ENCODE results near the gene COL4A2.
"Not testable (repeated sequence)": the region's sequence is repeated elsewhere in the genome, so short reads cannot be mapped to it uniquely, and the experiment has no call there.

COL4A2 gene

GRCh38 chr13:110445722-110446574 lies 138.9 kb downstream of the COL4A2 start:
- no peak for DNase-seq

- no peak for DNase-seq
Measured at GRCh38 chr13:110446575-110446890, 139.4 kb downstream of the COL4A2 start.

- no peak for DNase-seq
Measured at GRCh38 chr13:110447058-110447511, 140.0 kb downstream of the COL4A2 start.

- DNase-seq: no peak
Measured at GRCh38 chr13:110447801-110448200, 140.7 kb downstream of the COL4A2 start.

- DNase-seq: no peak
Measured at GRCh38 chr13:110448230-110448629, 141.1 kb downstream of the COL4A2 start.

GRCh38 chr13:110448677-110449076 lies 141.6 kb downstream of the COL4A2 start:
- no peak for DNase-seq

- no peak for DNase-seq
Measured at GRCh38 chr13:110449219-110450015, 142.3 kb downstream of the COL4A2 start.

GRCh38 chr13:110450016-110450900 lies 143.2 kb downstream of the COL4A2 start:
- no peak for DNase-seq

- no peak for DNase-seq
Measured at GRCh38 chr13:110450941-110451730, 144.1 kb downstream of the COL4A2 start.

- DNase-seq: not testable (repeated sequence)
Measured at GRCh38 chr13:110453091-110453490, 146.0 kb downstream of the COL4A2 start.

- no peak for DNase-seq
Measured at GRCh38 chr13:110453797-110454196, 146.7 kb downstream of the COL4A2 start.

- DNase-seq: no peak
Measured at GRCh38 chr13:110454227-110454859, 147.3 kb downstream of the COL4A2 start.

GRCh38 chr13:110454956-110455355 lies 147.9 kb downstream of the COL4A2 start:
- no peak for DNase-seq

- no peak for DNase-seq
Measured at GRCh38 chr13:110455444-110455843, 148.4 kb downstream of the COL4A2 start.

GRCh38 chr13:110455941-110456340 lies 148.9 kb downstream of the COL4A2 start:
- peak; percentile 42 for DNase-seq

GRCh38 chr13:110456550-110456949 lies 149.5 kb downstream of the COL4A2 start:
- no peak for DNase-seq

GRCh38 chr13:110457361-110457760 lies 150.3 kb downstream of the COL4A2 start:
- no peak for DNase-seq

GRCh38 chr13:110458017-110458416 lies 150.9 kb downstream of the COL4A2 start:
- no peak for DNase-seq

GRCh38 chr13:110458594-110459365 lies 151.7 kb downstream of the COL4A2 start:
- DNase-seq: no peak

- no peak for DNase-seq
Measured at GRCh38 chr13:110462091-110462490, 155.0 kb downstream of the COL4A2 start.

GRCh38 chr13:110463156-110463555 lies 156.1 kb downstream of the COL4A2 start:
- DNase-seq: no peak
